Endothelial cell of umbilical vein (primary cell): Measurements from ENCODE around the gene UNC5A. TPM values are rescaled to one million over a fixed set of nuclear protein-coding genes. Genes with fewer than 3 reads are reported as not detected.

Source experiments
- BruUV-seq: library from RNA; stranded (reverse); fragments of 400-500 nt; replicated peaks from 2 replicates; lab custom pipeline; 2021; lab: Mats Ljungman, UMichigan
- CTCF ChIA-PET: fragments of 300-600, 350-600 bp; sonication (Branson Sonifier 250); formaldehyde crosslinking; loops from one replicate; lab custom pipeline; 2021; ENCODE audit warnings: antibody characterized with exemption, inconsistent platforms; lab: Charles Lee
- POLR2A ChIA-PET: fragments of 300-600, 350-600 bp; sonication (Branson Sonifier 250); formaldehyde crosslinking; loops from one replicate; lab custom pipeline; 2021; ENCODE audit warnings: antibody characterized with exemption, inconsistent platforms; lab: Charles Lee
- DNase-seq: peaks from one replicate; pipeline ENCODE4 v3.0.0-alpha.2; 2011; ENCODE audit warnings: low read depth, low spot score
- FAIRE-seq: peaks from 2 replicates; lab custom pipeline; 2011; peaks lifted over from hg19 to GRCh38; lab: Jason Lieb, UNC
- H2AFZ ChIP-seq: 2 replicates; pipeline ENCODE4 v1.6.0; 2012; ENCODE audit warnings: low read depth, low read length, control low read depth, inconsistent platforms
- H3K27ac ChIP-seq: 2 replicates; pipeline ENCODE4 v1.5.1; 2011; ENCODE audit warnings: low read depth, mild to moderate bottlenecking, control low read depth, low read length, moderate library complexity; ENCODE audit not compliant: insufficient read depth
- H3K27me3 ChIP-seq, 2 experiments: 2 replicates each; pipeline versions ENCODE4 v1.6.0 to v1.6.1; 2011; ENCODE audit warnings: low read length in 2 of 2, mixed read lengths in 1 of 2; ENCODE audit not compliant: control insufficient read depth in 2 of 2, insufficient read depth in 2 of 2
- H3K36me3 ChIP-seq, 2 experiments: 2 replicates in 1 of 2; 3 replicates in 1 of 2; pipeline ENCODE4 v1.5.1; 2011; ENCODE audit warnings: low read length in 2 of 2, mild to moderate bottlenecking in 1 of 2, moderate library complexity in 1 of 2; ENCODE audit not compliant: control insufficient read depth in 2 of 2, insufficient read depth in 2 of 2; ENCODE audit errors: extremely low read depth in 1 of 2
- H3K4me1 ChIP-seq: 3 replicates; pipeline ENCODE4 v1.5.1; 2011; ENCODE audit warnings: mild to moderate bottlenecking, low read length; ENCODE audit not compliant: control insufficient read depth, insufficient read depth; ENCODE audit errors: extremely low read depth
- H3K4me2 ChIP-seq: 2 replicates; pipeline ENCODE4 v1.6.1; 2011; ENCODE audit warnings: low read length, control low read depth, mixed read lengths; ENCODE audit not compliant: insufficient read depth
- H3K4me3 ChIP-seq, 3 experiments: fragments of 200-600 bp in 1 of 3; sonication (generic), shearing (Covaris generic) in 1 of 3; replicated peaks in 1 of 3; 2 replicates each; pipeline ENCODE4 v1.5.1; 2011 to 2016; ENCODE audit warnings: control low read depth in 3 of 3, low read length in 3 of 3, mild to moderate bottlenecking in 2 of 3, inconsistent platforms in 1 of 3, low read depth in 1 of 3, moderate library complexity in 1 of 3; ENCODE audit not compliant: insufficient read depth in 1 of 3
- H3K79me2 ChIP-seq: 2 replicates; pipeline ENCODE4 v1.6.0; 2012; ENCODE audit warnings: low read length, inconsistent platforms; ENCODE audit not compliant: control insufficient read depth, insufficient read depth
- H3K9ac ChIP-seq: replicated peaks from 2 replicates; pipeline ENCODE3; 2011; ENCODE audit warnings: low read length, control low read depth; ENCODE audit not compliant: insufficient read depth; ENCODE audit errors: extremely low read depth
- H3K9me1 ChIP-seq: replicated peaks from 3 replicates; pipeline ENCODE4 v1.6.0; 2011; ENCODE audit warnings: mild to moderate bottlenecking, low read length; ENCODE audit not compliant: control insufficient read depth, insufficient read depth; ENCODE audit errors: extremely low read depth
- H3K9me3 ChIP-seq: replicated peaks from 2 replicates; pipeline ENCODE4 v1.5.1; 2012; ENCODE audit warnings: low read length, inconsistent platforms; ENCODE audit not compliant: control insufficient read depth, insufficient read depth
- H4K20me1 ChIP-seq: replicated peaks from 2 replicates; pipeline ENCODE3; 2011; ENCODE audit warnings: mild to moderate bottlenecking, low read length; ENCODE audit not compliant: control insufficient read depth, insufficient read depth; ENCODE audit errors: extremely low read depth
- EZH2 ChIP-seq: IDR thresholded peaks from 2 replicates; pipeline ENCODE4 v1.6.1; 2012; ENCODE audit warnings: borderline replicate concordance, low read depth, mild to moderate bottlenecking, moderate library complexity, low read length, inconsistent platforms; ENCODE audit not compliant: severe bottlenecking
- FOS ChIP-seq: IDR thresholded peaks from 2 replicates; pipeline ENCODE4 v1.6.1; 2011; ENCODE audit warnings: mild to moderate bottlenecking, low read length, moderate library complexity, borderline replicate concordance; ENCODE audit not compliant: insufficient read depth
- GATA2 ChIP-seq: IDR thresholded peaks from 2 replicates; pipeline ENCODE4 v1.7.0; 2011; ENCODE audit warnings: low read depth, mild to moderate bottlenecking, moderate library complexity, mixed read lengths, low read length; ENCODE audit not compliant: insufficient read length, insufficient read depth
- JUN ChIP-seq: IDR thresholded peaks from 2 replicates; pipeline ENCODE4 v1.6.1; 2011; ENCODE audit warnings: borderline replicate concordance, low read depth; ENCODE audit not compliant: insufficient read length, insufficient read depth
- MYC ChIP-seq: IDR thresholded peaks from one replicate; pipeline ENCODE4 v1.6.1; 2011; ENCODE audit warnings: mild to moderate bottlenecking, low read depth, low read length
- POLR2A ChIP-seq: IDR thresholded peaks from 2 replicates; pipeline ENCODE4 v1.6.1; 2012; ENCODE audit warnings: low read depth, mild to moderate bottlenecking, control low read depth, low read length
- POLR2AphosphoS5 ChIP-seq: IDR thresholded peaks from 2 replicates; pipeline ENCODE4 v1.6.1; 2012; ENCODE audit warnings: low read depth, mild to moderate bottlenecking, control low read depth, low read length, moderate library complexity; ENCODE audit not compliant: insufficient read depth
- dilution Hi-C: fragments of 300-500 bp; cut with MboI; formaldehyde crosslinking; loops from one replicate; pipeline ENCODE4 v1.15.0; 2019; ENCODE audit warnings: low sequenced_read_pairs; ENCODE audit not compliant: extremely low pct_ligation_motif_present
- intact Hi-C: fragments of 100-400 bp; cut with micrococcal nuclease; formaldehyde crosslinking; loops from one replicate; pipeline ENCODE4 v1.10.0; 2022
- polyA plus RNA-seq, 4 experiments: library from polyadenylated mRNA; depleted of rRNA in 3 of 4; stranded (reverse) in 3 of 4; unstranded in 1 of 4; fragments of >200 nt; gene quantifications; 2 replicates each; pipeline versions ENCODE4 v1.2.1 to v1.2.3, GENCODE V29; 2011 to 2012; ENCODE audit warnings: missing spikeins in 1 of 4
- total RNA-seq: library from RNA; stranded (reverse); gene quantifications from 2 replicates; pipeline ENCODE4 v1.2.3, GENCODE V29; 2021
- TF ChIP-seq, protein P1 (sequence below): IDR thresholded peaks from 2 replicates; pipeline ENCODE4 v1.6.1; 2011; ENCODE audit not compliant: insufficient read depth, insufficient read length
- TF ChIP-seq, protein P2 (sequence below), 2 donors: IDR thresholded peaks; 1 replicate in 1 of 2; 2 replicates in 1 of 2; pipeline ENCODE4 v1.5.1; 2011; ENCODE audit warnings: low read length in 2 of 2, mild to moderate bottlenecking in 2 of 2, moderate library complexity in 2 of 2, control low read depth in 1 of 2, inconsistent platforms in 1 of 2, low read depth in 1 of 2; ENCODE audit not compliant: insufficient read depth in 1 of 2; ENCODE audit errors: extremely low read depth in 1 of 2

The UNC5A gene
- total and polyA plus RNA-seq, 2 donors (not counting 3 experiments of a cell fraction or from before 2014, with no cell fraction given), result 0.08 to 0.22 TPM

DNA sequence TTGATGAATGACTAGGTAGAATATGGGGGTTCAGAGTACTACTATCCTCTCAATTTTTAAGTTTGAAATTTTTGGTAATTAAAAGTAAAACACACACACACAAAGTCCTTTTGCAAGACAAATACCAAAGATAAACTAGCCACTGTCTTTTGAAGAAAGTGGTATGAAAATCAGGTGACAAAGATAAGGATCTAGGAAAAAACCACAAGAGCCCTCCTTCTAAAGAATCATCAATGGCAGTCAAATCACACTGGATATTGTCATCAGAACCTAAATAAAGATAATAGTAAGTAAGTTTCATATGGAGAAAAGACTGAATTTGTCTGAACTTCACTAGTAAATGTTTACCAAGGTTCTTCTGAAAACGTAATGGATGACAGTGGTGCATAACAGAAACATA lies 119.3 kb downstream of the UNC5A start:
- DNase-seq (no peak), FAIRE-seq (no peak)
- Histone ChIP-seq H3K9me1 (no peaks in the 10 kb centered on the region), H3K9ac (no peak overlapping the region), H3K79me2 (no peaks in the 10 kb centered on the region), H3K4me3 (no peak overlapping the region), H3K27me3 (no peaks in the 10 kb centered on the region), H3K4me1 (no peaks in the 10 kb centered on the region), H3K9me3 (no peaks in the 10 kb centered on the region), H2AFZ (no peak overlapping the region), H4K20me1 (no peaks in the 10 kb centered on the region), H3K27ac (no peak overlapping the region), H3K36me3 (peaks cover 3 to 14% of the 10 kb centered on the region in 2 experiments), H3K4me2 (no peak overlapping the region)
- intact Hi-C loops (no loop called here), dilution Hi-C loops (no loop called here)
- ChIA-PET POLR2A (no interaction called here), CTCF (interaction anchor here (1.2 kb wide), 1 partner anchor 269 kb away, joined by 3 read pairs; no protein-coding TSS in a partner anchor)
- no peak for TF ChIP-seq EZH2
- TF ChIP-seq MYC, result no peak
- TF ChIP-seq FOS, result no peak
- TF ChIP-seq POLR2A, result no peak
- TF ChIP-seq, protein P1, sequence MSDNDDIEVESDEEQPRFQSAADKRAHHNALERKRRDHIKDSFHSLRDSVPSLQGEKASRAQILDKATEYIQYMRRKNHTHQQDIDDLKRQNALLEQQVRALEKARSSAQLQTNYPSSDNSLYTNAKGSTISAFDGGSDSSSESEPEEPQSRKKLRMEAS, result no peak
- TF ChIP-seq POLR2AphosphoS5, result no peak
- TF ChIP-seq JUN, result no peak
- TF ChIP-seq, protein P2, sequence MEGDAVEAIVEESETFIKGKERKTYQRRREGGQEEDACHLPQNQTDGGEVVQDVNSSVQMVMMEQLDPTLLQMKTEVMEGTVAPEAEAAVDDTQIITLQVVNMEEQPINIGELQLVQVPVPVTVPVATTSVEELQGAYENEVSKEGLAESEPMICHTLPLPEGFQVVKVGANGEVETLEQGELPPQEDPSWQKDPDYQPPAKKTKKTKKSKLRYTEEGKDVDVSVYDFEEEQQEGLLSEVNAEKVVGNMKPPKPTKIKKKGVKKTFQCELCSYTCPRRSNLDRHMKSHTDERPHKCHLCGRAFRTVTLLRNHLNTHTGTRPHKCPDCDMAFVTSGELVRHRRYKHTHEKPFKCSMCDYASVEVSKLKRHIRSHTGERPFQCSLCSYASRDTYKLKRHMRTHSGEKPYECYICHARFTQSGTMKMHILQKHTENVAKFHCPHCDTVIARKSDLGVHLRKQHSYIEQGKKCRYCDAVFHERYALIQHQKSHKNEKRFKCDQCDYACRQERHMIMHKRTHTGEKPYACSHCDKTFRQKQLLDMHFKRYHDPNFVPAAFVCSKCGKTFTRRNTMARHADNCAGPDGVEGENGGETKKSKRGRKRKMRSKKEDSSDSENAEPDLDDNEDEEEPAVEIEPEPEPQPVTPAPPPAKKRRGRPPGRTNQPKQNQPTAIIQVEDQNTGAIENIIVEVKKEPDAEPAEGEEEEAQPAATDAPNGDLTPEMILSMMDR (IDR thresholded peaks at IDR 0.05; ENCODE audit: extremely low read depth in 1 of 2, insufficient read depth in 1 of 2, low read depth in 1 of 2, low read length in 2 of 2), result no peak
- no peak for TF ChIP-seq GATA2
- no TSS peak for BruUV-seq

Other genes with a start within 250 kb of the UNC5A start
- 9.3 and 10.4 TPM in 2 replicates for gene GPRIN1, start 200.4 kb upstream of the UNC5A start, total RNA-seq
- gene GPRIN1, start 200.4 kb upstream of the UNC5A start, polyA plus RNA-seq, result 2.4 and 2.6 TPM in 2 replicates
- not detected in 2 replicates for gene SNCB, start 180.0 kb upstream of the UNC5A start, total RNA-seq
- gene SNCB, start 180.0 kb upstream of the UNC5A start, polyA plus RNA-seq, result 0.08 TPM in 1 of 2 replicates, not detected in the other
- not detected in 2 replicates for gene EIF4E1B, start 179.9 kb upstream of the UNC5A start, total RNA-seq
- gene EIF4E1B, start 179.9 kb upstream of the UNC5A start, polyA plus RNA-seq, result not detected in 2 replicates
- gene TSPAN17, start 163.1 kb upstream of the UNC5A start, total RNA-seq, result 55.9 and 57.0 TPM in 2 replicates
- gene TSPAN17, start 163.1 kb upstream of the UNC5A start, polyA plus RNA-seq, result 64.1 and 73.3 TPM in 2 replicates
- gene HK3, start 88.8 kb downstream of the UNC5A start, total RNA-seq, result not detected in 2 replicates
- not detected in 2 replicates for gene HK3, start 88.8 kb downstream of the UNC5A start, polyA plus RNA-seq
- 56.5 and 60.1 TPM in 2 replicates for gene UIMC1, start 196.2 kb downstream of the UNC5A start, total RNA-seq
- 16.9 and 17.2 TPM in 2 replicates for gene UIMC1, start 196.2 kb downstream of the UNC5A start, polyA plus RNA-seq
- gene ZNF346, start 212.1 kb downstream of the UNC5A start, total RNA-seq, result 28.6 and 35.2 TPM in 2 replicates
- gene ZNF346, start 212.1 kb downstream of the UNC5A start, polyA plus RNA-seq, result 25.1 and 25.3 TPM in 2 replicates